Mesothelial cell of epicardium (in vitro differentiated cells): ENCODE measurements around the gene CDKAL1. TPM values are rescaled to one million over a fixed set of nuclear protein-coding genes. Genes with fewer than 3 reads are reported as not detected.
A peak's percentile ranks its signal among the peaks of the same experiment; 100 is the strongest.

Experiments used
- DNase-seq, 2 experiments: peaks; one replicate each; pipeline ENCODE4 v3.0.0; 2021; ENCODE audit warnings: low spot score in 2 of 2; ENCODE audit not compliant: unreplicated experiment in 2 of 2
- H3K27ac Mint-ChIP-seq: 2 replicates; pipeline ENCODE4 v1.8.0; 2021; ENCODE audit warnings: mixed read lengths
- H3K27me3 Mint-ChIP-seq: 2 replicates; pipeline ENCODE4 v1.8.0; 2021; ENCODE audit warnings: low read depth, mixed read lengths
- H3K36me3 Mint-ChIP-seq: 2 replicates; pipeline ENCODE4 v1.8.0; 2021; ENCODE audit warnings: mixed read lengths
- H3K4me1 Mint-ChIP-seq: 2 replicates; pipeline ENCODE4 v1.8.0; 2021; ENCODE audit warnings: mixed read lengths
- H3K4me3 Mint-ChIP-seq: 2 replicates; pipeline ENCODE4 v1.8.0; 2021; ENCODE audit warnings: mild to moderate bottlenecking, moderate library complexity, mixed read lengths
- H3K9me3 Mint-ChIP-seq: 2 replicates; pipeline ENCODE4 v1.8.0; 2021; ENCODE audit warnings: mixed read lengths
- CTCF ChIP-seq: fragments of 200-600 bp; sonication (generic); IDR thresholded peaks from one replicate; pipeline ENCODE4 v1.5.0; 2021; ENCODE audit warnings: antibody characterized with exemption; ENCODE audit not compliant: unreplicated experiment
- total RNA-seq: library from RNA; stranded (reverse); gene quantifications from 3 replicates; pipeline ENCODE4 v1.2.1, GENCODE V29; 2021

CDKAL1 gene
- total RNA-seq, 1 donor from 2014 or later: 22.6 TPM

- H3K27me3 Mint-ChIP-seq: no peaks in the 10 kb centered on the region
- no peak for TF ChIP-seq CTCF
- H3K27ac Mint-ChIP-seq: peak overlapping the region; percentile 19
- H3K4me1 Mint-ChIP-seq: peaks cover 45% of the 10 kb centered on the region
- H3K36me3 Mint-ChIP-seq: no peaks in the 10 kb centered on the region
- no peak for DNase-seq
- H3K4me3 Mint-ChIP-seq: no peak overlapping the region
- no peaks in the 10 kb centered on the region for H3K9me3 Mint-ChIP-seq
Observed at GRCh38 chr6:20700375-20700774, 166.1 kb downstream of the CDKAL1 start.

DNA sequence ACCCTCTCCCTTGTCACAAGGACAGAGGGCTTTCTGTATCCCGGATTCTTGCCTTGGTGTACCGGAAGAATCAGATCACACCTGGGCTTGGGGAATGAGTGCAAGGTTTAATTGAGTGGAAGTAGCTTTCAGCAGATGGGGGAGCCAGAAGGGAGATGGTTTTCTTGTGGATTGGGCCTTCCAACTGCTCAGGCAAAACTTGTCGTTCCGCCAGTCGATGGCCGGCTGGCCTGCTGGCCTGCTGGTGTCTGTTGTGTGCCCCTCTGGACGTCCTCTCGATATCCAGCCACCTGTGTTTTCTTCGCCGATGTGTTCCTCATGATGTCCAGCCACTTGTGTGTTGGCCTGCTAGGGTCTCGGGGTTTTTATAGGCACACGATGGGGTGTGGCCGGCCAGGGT, 168.1 kb downstream of the CDKAL1 start:
- Mint-ChIP-seq H3K4me1 (peaks cover 51% of the 10 kb centered on the region), H3K36me3 (no peaks in the 10 kb centered on the region), H3K27me3 (no peaks in the 10 kb centered on the region), H3K27ac (no peak overlapping the region), H3K9me3 (no peaks in the 10 kb centered on the region), H3K4me3 (no peak overlapping the region)
- DNase-seq: no peak
- TF ChIP-seq CTCF: no peak

DNA sequence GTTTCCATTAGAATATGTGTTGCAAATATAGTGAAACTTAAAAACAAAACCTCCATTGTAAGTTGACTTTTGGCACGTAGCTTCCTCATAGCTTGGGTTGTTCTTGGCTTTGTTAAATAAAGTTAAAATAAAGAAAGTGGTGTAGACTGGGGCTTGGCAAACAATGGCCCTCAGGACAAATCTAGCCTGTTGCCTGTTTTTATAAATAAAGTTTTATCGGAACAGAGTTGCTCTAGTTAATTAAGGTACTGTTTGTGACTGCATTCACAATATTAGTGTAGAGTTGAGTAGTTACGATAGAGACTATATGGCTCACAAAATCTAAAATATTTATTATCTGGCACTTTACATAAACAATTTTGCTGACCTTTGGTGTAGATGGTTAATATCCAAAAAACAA, 168.8 kb downstream of the CDKAL1 start:
- TF ChIP-seq CTCF: no peak
- no peaks in the 10 kb centered on the region for H3K36me3 Mint-ChIP-seq
- H3K27me3 Mint-ChIP-seq: no peaks in the 10 kb centered on the region
- no peak for DNase-seq
- no peaks in the 10 kb centered on the region for H3K9me3 Mint-ChIP-seq
- peaks cover 46% of the 10 kb centered on the region for H3K4me1 Mint-ChIP-seq
- no peak overlapping the region for H3K27ac Mint-ChIP-seq
- no peak overlapping the region for H3K4me3 Mint-ChIP-seq

DNA sequence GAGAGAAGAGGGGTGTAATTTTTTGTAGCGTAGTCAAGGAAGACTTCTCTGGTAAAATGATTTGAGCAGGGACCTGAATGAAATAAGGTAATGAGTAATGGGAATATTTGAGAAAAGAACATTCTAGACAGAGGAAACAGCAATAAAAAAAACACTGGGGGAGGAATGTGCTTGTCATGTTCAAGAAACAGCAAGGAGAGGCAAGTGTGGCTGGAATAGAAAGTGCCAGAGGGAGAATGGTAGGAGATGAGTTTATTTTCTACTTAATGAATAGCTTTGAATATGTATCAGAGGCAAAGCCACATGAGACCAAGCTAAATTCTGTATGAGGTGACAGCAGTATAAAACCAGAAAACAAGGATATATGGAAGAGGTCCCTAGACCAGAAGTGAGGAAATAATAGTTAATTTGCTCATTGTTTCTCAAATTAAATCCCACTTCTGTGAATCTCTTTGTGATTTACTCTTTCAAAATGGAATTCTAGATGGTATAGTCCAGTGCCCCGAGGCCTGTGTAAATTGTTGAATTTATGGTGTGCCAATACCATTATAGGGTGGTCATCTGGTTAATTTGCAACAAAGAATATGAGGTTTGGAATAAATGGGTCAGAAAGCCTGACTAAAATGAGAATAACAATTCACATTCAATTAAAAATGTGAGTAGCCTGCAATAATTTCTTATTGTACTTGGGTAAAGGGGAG, 170.2 kb downstream of the CDKAL1 start:
- no peak for DNase-seq
- Mint-ChIP-seq H3K4me3 (no peak overlapping the region), H3K9me3 (no peaks in the 10 kb centered on the region), H3K36me3 (no peaks in the 10 kb centered on the region), H3K27ac (peak overlapping the region; percentile 2), H3K27me3 (no peaks in the 10 kb centered on the region), H3K4me1 (peaks cover 39% of the 10 kb centered on the region)
- no peak for TF ChIP-seq CTCF

GRCh38 chr6:20705741-20706140, 171.5 kb downstream of the CDKAL1 start:
- no peaks in the 10 kb centered on the region for H3K9me3 Mint-ChIP-seq
- H3K4me1 Mint-ChIP-seq: peaks cover 31% of the 10 kb centered on the region
- no peak for TF ChIP-seq CTCF
- no peak overlapping the region for H3K27ac Mint-ChIP-seq
- no peak for DNase-seq
- no peak overlapping the region for H3K4me3 Mint-ChIP-seq
- no peaks in the 10 kb centered on the region for H3K36me3 Mint-ChIP-seq
- no peaks in the 10 kb centered on the region for H3K27me3 Mint-ChIP-seq
